Vagina (tissue), 2 donors: Measurements from ENCODE around the gene ADI1.

Experiments used
- POLR2A ChIP-seq, 2 donors: fragments of 450-650 bp; IDR thresholded peaks; one replicate each; pipeline ENCODE4 v1.6.1; 2017; ENCODE audit warnings: antibody characterized with exemption in 2 of 2, mild to moderate bottlenecking in 2 of 2, moderate library complexity in 2 of 2
- POLR2AphosphoS5 ChIP-seq, 2 donors: sonication (generic); formaldehyde crosslinking; IDR thresholded peaks; one replicate each; pipeline ENCODE4 v1.9.0; 2017; ENCODE audit warnings: antibody characterized with exemption in 2 of 2, mild to moderate bottlenecking in 2 of 2, low read depth in 1 of 2; ENCODE audit not compliant: insufficient read depth in 1 of 2
- TF ChIP-seq, protein P1 (sequence below), 3 experiments: fragments of 450-650 bp in 2 of 3; fragments of 200-600 bp in 1 of 3; sonication (generic) in 1 of 3; IDR thresholded peaks; one replicate each; pipeline ENCODE4 v1.5.1; 2017 to 2019; ENCODE audit warnings: antibody characterized with exemption in 3 of 3, mild to moderate bottlenecking in 2 of 3, moderate library complexity in 2 of 3

- TF ChIP-seq, protein P1, sequence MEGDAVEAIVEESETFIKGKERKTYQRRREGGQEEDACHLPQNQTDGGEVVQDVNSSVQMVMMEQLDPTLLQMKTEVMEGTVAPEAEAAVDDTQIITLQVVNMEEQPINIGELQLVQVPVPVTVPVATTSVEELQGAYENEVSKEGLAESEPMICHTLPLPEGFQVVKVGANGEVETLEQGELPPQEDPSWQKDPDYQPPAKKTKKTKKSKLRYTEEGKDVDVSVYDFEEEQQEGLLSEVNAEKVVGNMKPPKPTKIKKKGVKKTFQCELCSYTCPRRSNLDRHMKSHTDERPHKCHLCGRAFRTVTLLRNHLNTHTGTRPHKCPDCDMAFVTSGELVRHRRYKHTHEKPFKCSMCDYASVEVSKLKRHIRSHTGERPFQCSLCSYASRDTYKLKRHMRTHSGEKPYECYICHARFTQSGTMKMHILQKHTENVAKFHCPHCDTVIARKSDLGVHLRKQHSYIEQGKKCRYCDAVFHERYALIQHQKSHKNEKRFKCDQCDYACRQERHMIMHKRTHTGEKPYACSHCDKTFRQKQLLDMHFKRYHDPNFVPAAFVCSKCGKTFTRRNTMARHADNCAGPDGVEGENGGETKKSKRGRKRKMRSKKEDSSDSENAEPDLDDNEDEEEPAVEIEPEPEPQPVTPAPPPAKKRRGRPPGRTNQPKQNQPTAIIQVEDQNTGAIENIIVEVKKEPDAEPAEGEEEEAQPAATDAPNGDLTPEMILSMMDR (IDR thresholded peaks at IDR 0.05), result no peak
- no peak for TF ChIP-seq POLR2A (IDR thresholded peaks at IDR 0.05)
- TF ChIP-seq POLR2AphosphoS5 (IDR thresholded peaks at IDR 0.05; ENCODE audit: insufficient read depth in 1 of 2, low read depth in 1 of 2), result no peak
These were observed 58.2 kb downstream of the ADI1 start for GRCh38 chr2:3460831-3461800.
